Right lung (tissue), 10 donors: ENCODE results near the gene CFAP299. TPM values are rescaled to one million over a fixed set of nuclear protein-coding genes. Genes with fewer than 3 reads are reported as not detected.
"Not testable (repeated sequence)": the region's sequence is repeated elsewhere in the genome, so short reads cannot be mapped to it uniquely, and the experiment has no call there.

Experiments
- DNase-seq, 2 donors: peaks; one replicate each; pipeline ENCODE4 v3.0.0-alpha.2; 2013
- long read RNA-seq, 8 donors: transcript quantifications; one replicate each; lab custom pipeline, GENCODE V29; 2026
- polyA plus RNA-seq, 5 donors: library from polyadenylated mRNA; unstranded; fragments of 120-200 nt; gene quantifications; one replicate each; pipeline versions ENCODE4 v1.2.1 to v1.2.3, GENCODE V29; 2013; ENCODE audit warnings: inconsistent platforms in 1 of 5, low replicate concordance in 1 of 5; ENCODE audit not compliant: insufficient read length in 5 of 5, insufficient read depth in 1 of 5

Gene CFAP299
- 1 to 10 TPM; 1.1 to 3.3 (median 2.5) TPM for polyA plus RNA-seq
- long read RNA-seq, donor 1, partial matches to known transcripts = 0 of 4 reads
- long read RNA-seq, donor 1, other reads (novel, unspliced or antisense) = 0 of 4 reads
- long read RNA-seq, donor 2 = 0 reads
- long read RNA-seq, donor 3 = 0 reads
- long read RNA-seq, donor 4, partial matches to known transcripts = 0 of 2 reads
- long read RNA-seq, donor 4, other reads (novel, unspliced or antisense) = 0 of 2 reads
- long read RNA-seq, donor 5, partial matches to known transcripts = 0 of 1 reads
- long read RNA-seq, donor 5, other reads (novel, unspliced or antisense) = 0 of 1 reads
- long read RNA-seq, donor 6, partial matches to known transcripts = 0 of 1 reads
- long read RNA-seq, donor 6, other reads (novel, unspliced or antisense) = 0 of 1 reads
- long read RNA-seq, donor 7 = 0 reads
- long read RNA-seq, donor 8 = 0 reads

DNA sequence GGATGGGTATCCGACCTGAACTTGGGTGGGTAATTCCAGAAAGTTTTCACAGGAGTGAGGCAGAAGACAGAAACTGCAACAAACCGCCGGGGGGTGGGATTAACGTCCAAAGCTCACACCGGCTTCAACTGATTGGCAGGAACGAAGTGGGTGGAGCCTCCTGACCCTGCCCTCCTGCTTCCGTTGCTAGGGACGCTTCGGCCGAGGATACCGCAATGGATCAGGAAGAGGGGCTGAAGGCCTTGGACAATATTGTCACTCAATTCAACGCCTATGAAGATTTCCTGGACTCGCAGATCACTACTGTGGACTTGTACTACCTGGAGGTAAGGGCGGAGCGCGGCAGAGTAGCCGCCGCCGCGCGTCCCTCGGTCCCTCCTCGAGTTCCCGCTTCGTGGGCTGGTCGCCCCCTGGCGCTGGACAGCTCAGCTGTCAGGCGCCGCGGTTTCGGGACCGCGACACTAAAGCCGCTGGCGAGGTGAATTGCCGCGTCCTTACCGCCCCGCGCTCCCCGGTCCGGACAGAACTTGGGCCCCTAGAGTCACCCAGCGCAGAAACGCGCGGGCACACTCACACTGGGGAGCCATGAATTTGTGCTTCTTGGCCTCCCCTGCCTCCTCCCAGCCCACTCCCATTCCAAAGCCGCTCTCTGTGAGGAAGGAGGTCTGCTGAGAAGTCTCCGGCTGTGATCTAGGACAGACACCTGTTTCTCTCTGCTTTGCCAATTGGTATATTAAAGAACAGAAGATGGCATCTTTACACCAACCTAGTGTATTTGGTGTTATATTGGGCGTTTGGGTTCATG, at the start of gene CFAP299:
TSS of gene CFAP299 (plus strand) at position 177 of the 805 bp plus-strand sequence.
- peak; percentile 80 to 84 for DNase-seq

DNA sequence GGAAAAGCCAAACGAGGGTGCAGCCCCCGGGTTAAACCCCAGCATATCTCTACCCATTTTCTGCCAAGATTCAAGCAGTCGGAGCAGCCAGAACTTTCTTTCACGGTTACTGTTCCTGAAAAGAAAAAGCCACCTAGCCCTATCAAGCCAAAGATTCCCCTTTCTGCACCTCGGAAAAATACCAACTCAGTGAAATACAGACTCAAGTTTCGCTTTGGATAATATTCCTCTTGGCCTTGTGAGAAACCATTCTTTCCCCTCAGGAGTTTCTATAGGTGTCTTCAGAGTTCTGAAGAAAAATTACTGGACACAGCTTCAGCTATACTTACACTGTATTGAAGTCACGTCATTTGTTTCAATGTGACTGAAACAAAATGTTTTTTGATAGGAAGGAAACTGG, 49.1 kb upstream of the CFAP299 start:
- no peak for DNase-seq

DNA sequence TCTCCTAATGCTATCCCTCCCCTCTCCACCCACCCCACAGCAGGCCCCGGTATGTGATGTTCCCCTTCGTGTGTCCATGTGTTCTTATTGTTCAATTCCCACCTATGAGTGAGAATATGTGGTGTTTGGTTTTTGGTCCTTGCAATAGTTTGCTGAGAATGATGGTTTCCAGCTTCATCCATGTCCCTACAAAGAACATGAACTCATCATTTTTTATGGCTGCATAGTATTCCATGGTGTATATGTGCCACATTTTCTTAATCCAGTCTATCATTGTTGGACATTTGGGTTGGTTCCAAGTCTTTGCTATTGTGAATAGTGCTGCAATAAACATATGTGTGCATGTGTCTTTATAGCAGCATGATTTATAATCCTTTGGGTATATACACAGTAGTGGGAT, 44.9 kb upstream of the CFAP299 start:
- not testable (repeated sequence) for DNase-seq

DNA sequence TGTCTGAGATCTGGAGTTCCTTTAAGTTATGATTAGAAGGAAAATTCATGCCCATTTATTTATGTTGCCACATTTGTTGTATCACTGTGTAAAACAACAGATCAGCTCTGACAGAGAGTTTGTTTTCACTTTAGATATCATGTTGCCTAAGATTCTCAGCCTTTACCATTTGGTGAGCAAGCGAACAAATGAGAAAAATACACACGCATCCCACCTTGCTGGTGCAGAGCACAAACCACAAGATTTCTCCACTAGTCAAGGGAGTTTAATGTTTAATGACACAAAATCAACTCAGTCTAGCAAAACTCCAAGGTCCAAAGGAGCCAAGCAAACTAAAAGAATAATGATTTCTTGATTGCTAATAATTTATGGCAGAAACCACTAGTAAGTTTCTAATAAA, 41.3 kb upstream of the CFAP299 start:
- DNase-seq = no peak

DNA sequence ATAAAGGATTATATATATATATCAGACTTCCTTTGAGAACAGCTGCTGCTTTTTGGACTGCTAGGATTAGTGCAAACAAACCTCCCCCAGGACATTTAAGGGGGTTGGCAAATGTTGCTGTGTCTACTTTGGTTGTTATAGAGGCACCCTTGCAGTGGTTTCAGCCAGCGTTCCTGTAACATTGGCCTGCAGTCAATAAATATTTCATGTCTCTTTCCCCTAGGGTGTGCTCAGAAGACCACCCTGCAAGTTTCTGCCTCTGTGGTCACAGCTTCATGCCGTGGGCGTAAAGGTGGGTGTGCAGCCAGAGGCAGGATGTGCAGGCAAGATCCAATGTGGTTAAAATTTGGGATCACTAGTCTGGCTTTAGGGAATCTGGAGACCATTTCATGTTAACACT, 40.2 kb upstream of the CFAP299 start:
- no peak for DNase-seq

DNA sequence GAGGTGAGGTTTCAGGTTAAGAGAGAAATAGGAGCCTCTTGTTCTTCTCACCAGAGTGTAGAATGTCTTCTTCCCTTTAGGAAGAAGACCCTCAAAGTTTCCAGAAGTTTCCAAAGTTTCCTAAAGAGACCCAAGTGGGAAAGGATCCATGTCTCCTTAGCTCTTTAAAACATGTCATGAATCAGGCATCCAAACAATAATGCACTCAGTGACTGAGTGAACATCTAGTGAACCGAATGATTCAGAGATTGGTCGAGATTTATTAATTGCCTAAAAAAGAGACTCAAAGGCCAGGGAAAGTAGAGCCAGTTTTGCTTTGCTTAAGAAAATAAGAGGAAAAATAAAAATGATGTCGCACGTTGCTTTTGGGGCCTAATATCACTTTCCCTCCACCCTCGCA, 39.7 kb upstream of the CFAP299 start:
- no peak for DNase-seq

DNA sequence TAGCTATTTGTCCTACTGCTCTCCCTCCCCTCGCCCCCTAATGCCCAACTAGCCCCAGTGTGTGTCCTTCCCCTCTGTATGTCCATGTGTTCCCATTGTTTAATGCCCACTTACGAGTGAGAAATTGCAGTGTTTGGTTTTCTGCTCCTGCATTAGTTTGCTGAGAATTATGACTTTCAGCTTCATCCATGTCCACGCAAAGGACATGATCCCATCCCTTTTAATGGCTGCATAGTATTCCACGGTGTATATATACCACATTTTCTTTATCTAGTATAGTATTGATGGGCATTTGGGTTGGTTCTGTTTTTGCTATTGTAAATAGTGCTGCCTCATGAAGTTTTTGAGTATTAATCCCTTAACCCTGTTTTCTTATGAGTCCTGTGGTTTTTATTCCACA, 33.6 kb upstream of the CFAP299 start:
- no peak for DNase-seq

DNA sequence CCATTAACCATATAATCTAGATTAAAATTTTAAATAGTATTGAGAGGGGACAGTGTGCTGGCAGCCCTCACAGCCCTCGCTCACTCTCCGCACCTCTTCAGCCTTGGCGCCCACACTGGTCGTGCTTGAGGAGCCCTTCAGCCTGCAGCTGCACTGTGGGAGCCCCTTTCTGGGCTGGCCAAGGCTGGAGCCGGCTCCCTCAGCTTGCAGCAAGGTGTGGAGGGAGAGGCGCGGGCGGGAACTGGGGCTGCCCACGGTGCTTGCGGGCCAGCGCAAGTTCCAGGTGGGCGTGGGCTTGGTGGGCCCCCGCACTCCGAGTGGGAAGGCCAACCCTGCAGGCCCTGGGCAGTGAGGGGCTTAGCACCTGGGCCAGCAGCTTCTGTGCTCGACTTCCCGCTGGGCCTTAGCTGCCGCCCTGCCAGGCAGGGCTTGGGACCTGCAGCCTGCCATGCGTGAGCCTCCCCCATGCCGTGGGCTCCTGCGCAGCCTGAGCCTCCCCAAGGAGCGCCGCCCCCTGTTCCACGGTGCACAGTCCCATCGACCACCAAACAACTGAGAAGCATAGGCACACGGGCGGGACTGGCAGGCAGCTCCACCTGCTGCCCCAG, 32.8 kb upstream of the CFAP299 start:
- no peak for DNase-seq

DNA sequence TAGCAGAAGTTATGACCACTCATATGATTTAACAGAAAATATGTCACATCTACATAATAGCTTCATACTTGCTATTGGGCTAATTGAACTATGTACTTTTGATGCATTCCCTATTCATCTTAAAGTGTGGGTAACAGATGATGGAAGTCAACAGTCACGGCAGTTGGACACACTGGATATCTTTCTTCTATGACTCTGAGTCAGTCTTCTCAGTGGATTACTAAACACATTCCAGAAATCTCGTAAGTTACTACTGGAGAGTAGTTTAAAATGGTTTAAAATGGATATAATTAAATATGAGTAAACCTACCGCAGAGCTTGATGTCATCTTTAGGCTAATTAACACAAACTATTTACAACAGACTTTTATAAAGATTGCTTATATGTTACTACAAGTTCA, 30.1 kb upstream of the CFAP299 start:
- DNase-seq = no peak

DNA sequence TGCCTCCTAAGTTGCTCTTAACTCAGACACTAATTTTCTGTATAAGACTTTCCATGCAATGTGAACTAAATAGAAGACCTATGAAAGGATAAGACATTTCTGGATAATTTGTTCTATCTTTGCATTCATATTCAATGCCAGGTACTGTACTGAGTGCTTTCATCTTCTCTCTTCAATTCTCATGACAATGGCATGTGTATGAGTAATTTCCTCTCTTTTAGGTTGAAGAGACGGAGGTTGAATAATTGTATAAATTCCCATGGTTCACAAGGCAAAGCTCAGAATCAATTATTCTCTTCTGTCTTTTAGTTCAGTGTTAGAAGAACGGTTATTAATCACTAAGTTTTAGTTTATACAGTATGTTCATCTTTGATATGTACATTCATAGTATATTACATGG, 29.3 kb upstream of the CFAP299 start:
- DNase-seq = no peak

DNA sequence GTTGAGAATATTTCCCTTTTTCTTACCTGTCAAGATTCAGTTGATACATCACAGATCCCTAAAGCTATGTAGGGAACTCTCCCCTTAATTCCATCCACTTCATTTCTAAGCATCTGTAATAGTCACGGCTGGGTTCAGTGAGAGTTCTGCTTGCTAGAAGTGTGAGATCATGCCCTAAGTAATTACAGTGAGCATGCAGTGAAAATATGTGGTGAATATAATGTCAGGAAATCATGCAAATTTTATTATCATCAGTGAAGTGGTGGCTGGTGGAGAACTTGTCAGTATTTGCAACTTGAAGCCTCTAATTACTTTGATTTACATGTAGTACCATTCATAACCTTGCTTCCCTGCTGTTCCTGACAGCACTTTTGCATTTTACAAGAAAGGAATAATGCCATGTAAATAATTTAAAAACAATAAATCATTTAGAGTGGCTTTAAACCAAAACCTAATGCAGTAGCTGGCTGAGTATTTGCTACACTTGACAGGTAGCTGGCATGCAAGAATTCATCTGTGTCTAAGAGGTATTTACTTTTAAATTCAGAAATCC, 28.3 kb upstream of the CFAP299 start:
- DNase-seq = no peak

DNA sequence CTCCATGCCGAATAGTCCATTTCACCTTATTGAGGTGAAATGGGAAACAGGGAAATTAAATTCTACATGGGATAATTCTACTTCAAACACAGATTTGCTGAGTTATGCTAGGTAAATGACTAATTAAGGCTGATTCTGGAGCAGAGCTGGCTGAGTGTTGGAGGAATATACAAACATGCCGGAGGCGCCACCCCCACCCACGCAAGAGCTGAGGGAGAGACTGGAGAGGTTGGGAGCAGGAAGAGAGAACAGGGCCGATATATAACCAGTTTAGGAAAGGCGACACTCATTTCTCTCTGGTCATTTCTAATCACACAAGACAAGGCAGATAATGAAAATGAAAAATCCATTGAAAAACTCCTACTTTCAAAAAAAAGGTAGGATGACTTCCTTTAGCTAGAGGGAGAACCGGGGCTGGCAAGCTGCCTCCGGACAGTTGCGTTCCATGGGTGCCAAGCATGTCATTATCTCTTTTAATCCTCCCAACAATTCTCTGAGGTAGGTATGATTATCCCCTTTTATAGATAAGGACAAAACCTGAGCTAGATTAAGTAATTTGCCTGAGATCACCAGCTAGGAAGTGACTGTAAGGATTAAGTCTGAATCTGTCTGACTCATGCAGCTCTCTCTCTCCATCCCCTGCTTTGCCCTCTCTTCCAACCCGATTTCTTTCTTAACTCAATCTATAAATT, 27.6 kb upstream of the CFAP299 start:
- DNase-seq = no peak

DNA sequence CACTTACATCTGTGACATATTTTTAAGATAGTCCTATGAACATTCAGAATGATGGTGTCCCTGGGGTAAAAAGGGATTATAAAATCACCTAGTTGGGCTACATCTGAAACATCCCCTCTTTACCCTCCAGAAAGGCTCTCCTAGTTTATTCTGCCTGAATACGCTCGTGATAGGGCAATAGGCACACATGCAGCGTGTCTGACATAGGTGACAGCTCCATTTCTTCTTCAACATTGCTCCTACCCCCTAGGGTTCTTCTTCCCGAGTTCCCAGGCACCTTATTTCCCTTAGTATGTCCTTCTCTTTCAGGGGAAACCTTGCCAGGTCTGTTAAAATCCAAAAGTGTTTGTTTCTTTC, 27.1 kb upstream of the CFAP299 start:
- DNase-seq = no peak

DNA sequence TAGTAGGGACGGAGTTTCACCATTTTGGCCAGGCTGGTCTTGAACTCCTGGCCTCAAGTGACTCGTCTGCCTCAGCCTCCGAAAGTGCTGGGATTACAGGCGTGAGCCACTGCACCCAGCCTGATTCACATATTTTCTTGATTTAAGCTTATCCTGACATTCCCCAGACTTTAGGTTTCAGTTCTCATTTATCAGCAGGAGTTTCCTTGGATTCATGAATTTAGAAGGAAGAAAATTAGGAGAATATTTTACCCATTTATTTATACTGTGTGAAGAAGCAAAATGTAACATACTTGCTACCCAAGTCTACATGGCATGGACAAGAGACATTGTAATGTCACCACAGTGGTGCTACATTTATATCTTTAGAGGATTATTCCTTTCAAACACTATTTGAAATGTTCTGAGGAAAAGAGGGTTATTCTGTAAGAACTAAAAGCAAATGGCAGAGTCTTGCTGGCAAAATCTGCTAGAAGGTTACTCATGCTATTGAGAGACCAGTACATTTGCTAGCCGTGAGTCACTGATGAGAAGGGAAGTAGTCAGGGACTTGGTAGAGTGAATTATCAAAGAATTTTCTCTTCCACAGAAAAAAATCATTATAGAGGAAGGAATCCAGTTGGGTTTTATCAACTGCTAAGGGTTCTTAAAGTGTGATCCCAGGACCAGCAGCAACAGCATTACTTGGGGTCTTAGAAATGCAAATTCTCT, 26.1 kb upstream of the CFAP299 start:
- DNase-seq = no peak

DNA sequence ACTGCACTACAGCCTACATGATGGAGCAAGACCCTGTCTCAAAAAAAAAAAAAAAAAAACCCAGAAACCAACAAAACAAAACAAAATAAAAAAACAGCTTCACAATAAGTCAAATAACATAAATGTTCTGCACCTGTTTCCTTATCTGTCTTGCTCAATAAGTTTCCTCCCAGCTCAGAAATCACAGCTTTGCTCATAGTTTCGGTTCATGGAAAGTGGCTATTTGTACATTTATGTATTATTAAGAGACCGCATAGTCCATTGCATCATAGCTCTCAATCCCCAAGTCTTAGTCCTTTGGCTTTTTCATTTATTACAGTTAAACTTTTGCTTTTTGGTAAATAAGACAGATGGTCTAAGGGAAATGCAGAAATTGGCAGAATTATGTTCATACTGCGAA, 24.4 kb upstream of the CFAP299 start:
- no peak for DNase-seq

DNA sequence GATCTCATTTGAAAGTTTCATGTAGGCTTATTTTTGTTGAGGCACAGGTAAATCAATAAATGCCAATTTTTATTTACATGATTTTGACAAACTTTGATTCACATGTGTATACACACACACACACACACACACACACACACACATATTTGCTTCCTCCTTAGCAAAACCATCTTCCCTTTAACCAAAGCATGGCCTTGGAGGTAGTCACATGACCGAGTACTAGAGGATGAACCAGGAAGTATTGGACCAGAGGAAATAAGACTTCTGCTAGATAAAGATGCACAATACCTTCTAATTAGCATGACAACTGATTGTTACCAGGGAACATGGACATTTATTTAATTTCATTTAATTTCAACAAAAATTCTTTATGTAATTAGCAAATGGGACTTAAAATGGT, 23.4 kb upstream of the CFAP299 start:
- DNase-seq = no peak

DNA sequence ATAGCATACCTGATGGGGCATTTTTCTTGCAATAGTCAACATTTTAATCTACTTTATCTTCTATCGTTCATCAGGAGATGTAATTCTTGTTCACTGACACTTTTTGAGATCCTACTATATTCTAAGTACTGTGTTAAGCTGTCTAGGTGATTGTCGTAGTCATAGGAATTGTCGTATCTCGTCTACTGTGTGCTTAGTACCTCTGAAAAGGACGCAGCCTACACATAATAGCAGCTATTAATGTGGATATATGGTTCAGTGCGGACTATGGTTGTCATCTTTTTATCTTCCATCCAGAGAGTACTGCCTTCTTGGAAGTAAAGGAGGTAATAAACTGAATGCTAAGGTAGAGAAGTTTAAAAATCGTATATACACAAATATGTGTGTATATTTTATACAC, 21.9 kb upstream of the CFAP299 start:
- DNase-seq = no peak

DNA sequence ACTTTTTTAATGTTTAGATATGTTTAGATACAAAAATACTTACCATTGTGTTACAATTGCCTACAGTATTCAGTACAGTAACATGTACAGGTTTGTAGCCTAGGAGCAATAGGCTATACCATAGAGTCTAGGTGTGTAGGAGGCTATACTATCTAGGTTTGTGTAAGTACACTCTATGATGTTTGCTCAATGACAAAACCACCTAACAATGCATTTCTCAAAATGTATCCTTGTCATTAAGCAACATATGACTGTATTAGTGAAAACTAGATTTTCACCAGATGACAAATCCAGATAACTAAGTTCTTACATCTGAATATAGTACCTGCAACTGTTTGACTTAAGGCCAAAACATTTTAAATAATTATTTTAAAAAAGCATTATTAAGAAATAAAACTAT, 19.7 kb upstream of the CFAP299 start:
- DNase-seq = not testable (repeated sequence)

DNA sequence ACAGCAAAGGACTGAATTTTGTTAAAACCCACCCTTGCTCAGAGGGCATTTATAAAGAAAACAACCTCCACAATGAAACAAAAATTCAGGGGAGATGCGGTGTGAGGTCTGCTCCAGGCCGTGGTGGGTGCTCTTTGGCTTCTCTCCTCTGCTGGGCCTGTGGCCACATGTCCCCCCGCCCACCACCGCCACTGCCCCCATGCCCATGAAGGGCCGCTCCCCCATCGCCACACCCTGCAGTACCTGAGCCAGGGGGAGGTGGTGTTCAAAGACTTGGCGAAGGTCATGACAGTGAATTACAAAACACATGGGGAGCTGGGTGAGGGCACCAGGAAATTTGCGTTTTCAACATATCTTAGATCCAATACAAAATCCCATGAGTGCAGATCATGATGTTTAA, 14.2 kb upstream of the CFAP299 start:
- DNase-seq = no peak

DNA sequence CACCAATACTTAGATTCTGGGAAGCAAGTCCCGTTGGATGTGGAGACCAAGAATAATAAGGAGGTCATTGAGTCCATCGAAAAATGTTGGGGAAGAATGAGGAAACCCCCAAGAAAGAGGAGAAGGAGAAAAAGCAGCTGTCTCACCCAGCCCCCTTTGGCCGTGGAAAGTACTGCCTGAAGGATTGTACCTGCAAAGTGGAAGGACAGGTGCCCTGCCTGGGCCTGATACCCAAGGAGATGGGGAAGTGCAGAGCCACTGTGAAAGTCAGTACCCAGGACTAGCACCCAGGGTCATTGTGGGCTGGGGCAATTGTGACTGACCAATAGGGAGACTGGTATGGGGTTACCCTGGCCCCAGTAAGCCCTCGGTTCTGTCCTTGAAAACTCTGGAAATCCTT, 13.8 kb upstream of the CFAP299 start:
- DNase-seq = no peak

DNA sequence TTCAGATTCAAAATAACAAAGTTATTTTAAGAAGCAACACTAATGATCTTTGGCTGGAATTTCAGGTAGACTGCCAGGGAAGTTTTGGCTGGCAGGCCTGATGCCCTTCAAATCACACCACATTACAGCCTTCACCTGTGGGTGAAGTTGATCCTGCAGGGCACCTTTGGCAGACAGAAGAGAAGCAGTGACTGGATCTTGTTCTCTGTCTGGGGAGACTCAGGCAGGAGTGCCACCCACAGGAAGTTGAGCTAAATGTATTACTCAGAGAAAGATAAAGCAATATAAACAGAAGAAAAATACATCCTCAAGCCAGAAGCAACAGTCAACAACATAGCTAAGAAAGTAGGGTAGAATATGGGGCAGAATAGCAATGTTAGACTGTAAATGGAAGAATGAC, 12.8 kb upstream of the CFAP299 start:
- DNase-seq = no peak
